Common myeloid progenitor, CD34-positive (primary cell): ENCODE results near the gene TBC1D9.
A peak's percentile ranks its signal among the peaks of the same experiment; 100 is the strongest.

ENCODE experiments used
- CTCF ChIA-PET: fragments of 350-600 bp; sonication (Branson Sonifier 250); formaldehyde crosslinking; loops from one replicate; lab custom pipeline; 2021; ENCODE audit warnings: antibody characterized with exemption; lab: Charles Lee
- POLR2A ChIA-PET: fragments of 350-600 bp; sonication (Branson Sonifier 250); formaldehyde crosslinking; loops from one replicate; lab custom pipeline; 2021; ENCODE audit warnings: antibody characterized with exemption; lab: Charles Lee
- DNase-seq, 3 donors: peaks; one replicate each; pipeline versions ENCODE4 v3.0.0 to v3.0.0-alpha.2; 2013
- H3K27ac ChIP-seq, 2 experiments: 1 replicate in 1 of 2; 2 replicates in 1 of 2; pipeline ENCODE4 v1.7.0; 2013; ENCODE audit warnings: inconsistent platforms in 2 of 2, low read length in 2 of 2, mild to moderate bottlenecking in 2 of 2, low read depth in 1 of 2, moderate library complexity in 1 of 2; ENCODE audit not compliant: severe bottlenecking in 2 of 2, insufficient read depth in 1 of 2, poor library complexity in 1 of 2
- H3K27me3 ChIP-seq, 5 experiments: replicated peaks in 2 of 5; 1 replicate in 3 of 5; 2 replicates in 2 of 5; pipeline versions ENCODE4 v1.6.1 to v1.7.0; 2013; ENCODE audit warnings: low read length in 4 of 5, mild to moderate bottlenecking in 2 of 5, moderate library complexity in 2 of 5, inconsistent platforms in 1 of 5; ENCODE audit not compliant: insufficient read depth in 5 of 5, control insufficient read depth in 4 of 5
- H3K36me3 ChIP-seq, 4 experiments: 1 replicate in 2 of 4; 2 replicates in 2 of 4; pipeline versions ENCODE4 v1.6.1 to v1.7.0; 2013; ENCODE audit warnings: low read length in 3 of 4, control low read depth in 1 of 4, mild to moderate bottlenecking in 1 of 4; ENCODE audit not compliant: control insufficient read depth in 4 of 4, insufficient read depth in 4 of 4
- H3K4me1 ChIP-seq, 4 experiments: 1 replicate in 3 of 4; 2 replicates in 1 of 4; pipeline versions ENCODE4 v1.6.1 to v1.7.1; 2013; ENCODE audit warnings: low read length in 3 of 4, mild to moderate bottlenecking in 3 of 4, control low read depth in 1 of 4, inconsistent platforms in 1 of 4, moderate library complexity in 1 of 4; ENCODE audit not compliant: control insufficient read depth in 4 of 4, insufficient read depth in 4 of 4; ENCODE audit errors: control extremely low read depth in 1 of 4
- H3K4me3 ChIP-seq, 7 experiments: 1 replicate in 4 of 7; 2 replicates in 3 of 7; pipeline versions ENCODE4 v1.5.1 to v1.7.0; 2013; ENCODE audit warnings: mild to moderate bottlenecking in 7 of 7, low read length in 6 of 7, moderate library complexity in 6 of 7, inconsistent platforms in 2 of 7, low read depth in 2 of 7, control low read depth in 1 of 7; ENCODE audit not compliant: insufficient read depth in 4 of 7, control insufficient read depth in 1 of 7; ENCODE audit errors: extremely low read depth in 1 of 7
- H3K9me3 ChIP-seq, 5 experiments: 1 replicate in 4 of 5; 2 replicates in 1 of 5; pipeline versions ENCODE4 v1.6.1 to v1.7.1; 2013; ENCODE audit warnings: low read length in 4 of 5, mild to moderate bottlenecking in 2 of 5, inconsistent platforms in 1 of 5, low read depth in 1 of 5, moderate library complexity in 1 of 5; ENCODE audit not compliant: control insufficient read depth in 4 of 5, insufficient read depth in 2 of 5; ENCODE audit errors: control extremely low read depth in 1 of 5
- WGBS: methylation state at CpG from one replicate; pipeline ENCODE4 v1.1.5; 2013; ENCODE audit not compliant: insufficient coverage; 5-methylcytosine and 5-hydroxymethylcytosine counted together

The TBC1D9 gene

GRCh38 chr4:140673729-140674128, 82.5 kb downstream of the TBC1D9 start:
- no peaks in the 10 kb centered on the region for H3K4me1 ChIP-seq
- no peak overlapping the region for H3K4me3 ChIP-seq
- ChIA-PET CTCF (interaction anchor here (0.6 kb wide), 1 partner anchor 131 kb away, joined by 3 read pairs; no protein-coding TSS in a partner anchor), POLR2A (no interaction called here)
- no peak for DNase-seq
- H3K27ac ChIP-seq = no peak overlapping the region
- H3K9me3 ChIP-seq = no peaks in the 10 kb centered on the region
- WGBS = no CpG with 5 or more reads among the region's 3 CpGs
- no peaks in the 10 kb centered on the region for H3K36me3 ChIP-seq
- H3K27me3 ChIP-seq = peaks cover 0 to 3% (median 0%) of the 10 kb centered on the region in 5 experiments

- DNase-seq = no peak
- Histone ChIP-seq H3K36me3 (no peaks in the 10 kb centered on the region), H3K27ac (no peak overlapping the region), H3K27me3 (peaks cover 0 to 3% (median 0%) of the 10 kb centered on the region in 5 experiments), H3K4me3 (no peak overlapping the region), H3K9me3 (no peaks in the 10 kb centered on the region), H3K4me1 (no peaks in the 10 kb centered on the region)
- WGBS = 100% methylated on average over 1 of the region's 4 CpGs
- ChIA-PET POLR2A (no interaction called here), CTCF (no interaction called here)
Measured at GRCh38 chr4:140672416-140672815, 83.8 kb downstream of the TBC1D9 start.

GRCh38 chr4:140668111-140668510, 88.1 kb downstream of the TBC1D9 start:
- 100% methylated on average over 1 of the region's 1 CpG for WGBS
- no peak for DNase-seq
- H3K4me3 ChIP-seq = no peak overlapping the region
- no peak overlapping the region for H3K27ac ChIP-seq
- no peaks in the 10 kb centered on the region for H3K4me1 ChIP-seq
- no peaks in the 10 kb centered on the region for H3K36me3 ChIP-seq
- ChIA-PET POLR2A (no interaction called here), CTCF (interaction anchor here (1.6 to 2.0 kb wide), 2 partner anchors 11 to 338 kb away, joined by 5 read pairs; no protein-coding TSS in a partner anchor)
- H3K27me3 ChIP-seq = peaks cover 0 to 3% (median 0%) of the 10 kb centered on the region in 5 experiments
- H3K9me3 ChIP-seq = no peaks in the 10 kb centered on the region

- DNase-seq = peak in 2 of 3 donors; percentile 9 to 13
- no peaks in the 10 kb centered on the region for H3K9me3 ChIP-seq
- ChIA-PET CTCF (interaction anchor here (1.6 to 2.0 kb wide), 2 partner anchors 12 to 337 kb away, joined by 5 read pairs; no protein-coding TSS in a partner anchor), POLR2A (no interaction called here)
- H3K27me3 ChIP-seq = peaks cover 0 to 3% (median 0%) of the 10 kb centered on the region in 5 experiments
- H3K4me3 ChIP-seq = no peak overlapping the region
- H3K4me1 ChIP-seq = no peaks in the 10 kb centered on the region
- H3K27ac ChIP-seq = no peak overlapping the region
- H3K36me3 ChIP-seq = no peaks in the 10 kb centered on the region
- WGBS = 97% methylated on average over 5 of the region's 11 CpGs
Measured at GRCh38 chr4:140666889-140667614, 89.1 kb downstream of the TBC1D9 start.

- POLR2A ChIA-PET = no interaction called here
- Histone ChIP-seq H3K27me3 (no peaks in the 10 kb centered on the region), H3K36me3 (no peaks in the 10 kb centered on the region), H3K9me3 (no peaks in the 10 kb centered on the region), H3K27ac (no peak overlapping the region), H3K4me1 (no peaks in the 10 kb centered on the region), H3K4me3 (no peak overlapping the region)
- DNase-seq = no peak
- CTCF ChIA-PET = interaction anchor here (1.2 kb wide), 1 partner anchor 18 kb away, joined by 3 read pairs; no protein-coding TSS in a partner anchor
- 100% methylated on average over 2 of the region's 3 CpGs for WGBS
Measured at GRCh38 chr4:140662082-140662869, 93.9 kb downstream of the TBC1D9 start.

- Histone ChIP-seq H3K4me1 (no peaks in the 10 kb centered on the region), H3K9me3 (no peaks in the 10 kb centered on the region), H3K27ac (no peak overlapping the region), H3K36me3 (no peaks in the 10 kb centered on the region), H3K4me3 (no peak overlapping the region), H3K27me3 (no peaks in the 10 kb centered on the region)
- DNase-seq = no peak
- 100% methylated on average over 1 of the region's 1 CpG for WGBS
- ChIA-PET CTCF (interaction anchor here (0.9 to 1.2 kb wide), 2 partner anchors 10 to 17 kb away, joined by 3 read pairs; no protein-coding TSS in a partner anchor), POLR2A (no interaction called here)
Measured at GRCh38 chr4:140661550-140661949, 94.6 kb downstream of the TBC1D9 start.
